ENCODE results near the gene SLC10A3.

DNA sequence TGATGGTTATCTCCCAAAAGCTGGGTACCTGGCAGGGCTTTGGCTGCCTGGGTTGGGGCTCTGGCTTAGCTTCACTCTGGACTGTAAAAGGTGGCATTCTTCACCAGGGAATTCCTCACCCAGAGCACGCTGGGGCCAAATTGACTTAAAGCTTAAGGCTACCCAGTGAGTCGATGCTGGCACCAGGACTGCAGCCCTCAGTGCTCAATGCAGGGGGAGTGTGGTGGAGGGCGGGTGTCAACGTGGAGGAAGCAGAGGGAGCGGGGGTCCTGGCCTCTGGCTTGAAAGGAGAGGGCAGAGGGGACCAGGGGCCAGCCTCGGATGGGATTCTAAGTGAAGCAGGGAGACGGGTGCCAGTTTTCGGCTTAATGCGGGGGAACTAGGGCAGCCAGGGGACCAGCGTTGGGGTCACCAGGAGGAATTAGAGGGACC, 46.9 kb downstream of the SLC10A3 start:
- no peak for TF ChIP-seq GATA2 (IDR thresholded peaks at IDR 0.05; ENCODE audit: low read depth, low read length)
- no peak for TF ChIP-seq GATA3 (IDR thresholded peaks at IDR 0.05; ENCODE audit: low read depth, low read length)

All from SH-SY5Y (cell line).